ENCODE results near the gene GCN1. TPM values are rescaled to one million over a fixed set of nuclear protein-coding genes. Genes with fewer than 3 reads are reported as not detected.

Gene GCN1
- total and polyA plus RNA-seq, 4 donors, result 19.3 to 93.6 (median 53.1) TPM

GRCh38 chr12:120101182-120101581 lies 93.3 kb downstream of the GCN1 start:
- peaks cover 0 to 2% (median 0%) of the 10 kb centered on the region in 3 donors for H3K27me3 ChIP-seq (ENCODE audit: control insufficient read depth in 3 of 3, insufficient read depth in 3 of 3, low read length in 2 of 3)
- H3K4me1 ChIP-seq (ENCODE audit: control insufficient read depth in 5 of 5, insufficient read depth in 5 of 5, low read length in 5 of 5), result peaks cover 0 to 15% (median 6%) of the 10 kb centered on the region in 5 donors
- no peak overlapping the region for H3K4me3 ChIP-seq
- WGBS, 2 donors, result 45 to 71% methylated on average over 11 of the region's 11 CpGs
- peak overlapping the region in 1 of 2 donors; percentile 15 for H3K27ac ChIP-seq (ENCODE audit: low read depth in 1 of 2, low read length in 1 of 2)
- TF ChIP-seq CTCF (IDR thresholded peaks at IDR 0.05; ENCODE audit: control extremely low read depth, extremely low read depth), result no peak
- no peak for DNase-seq
- no peak for ATAC-seq (ENCODE audit: insufficient read depth, low FRiP score)
- no peak overlapping the region for H3K9ac ChIP-seq (ENCODE audit: insufficient read depth in 1 of 2, low read length in 2 of 2)
- H3K36me3 ChIP-seq (ENCODE audit: control insufficient read depth in 4 of 4, insufficient read depth in 4 of 4, low read length in 4 of 4), result peaks cover 6 to 78% (median 17%) of the 10 kb centered on the region in 4 donors
- no peaks in the 10 kb centered on the region for H3K9me3 ChIP-seq (ENCODE audit: control insufficient read depth in 4 of 4, insufficient read depth in 3 of 4, low read length in 3 of 4)

- Histone ChIP-seq H3K9me3 (ENCODE audit: control insufficient read depth in 4 of 4, insufficient read depth in 3 of 4, low read length in 3 of 4) (no peaks in the 10 kb centered on the region), H3K27ac (ENCODE audit: low read depth in 1 of 2, low read length in 1 of 2) (no peak overlapping the region), H3K27me3 (ENCODE audit: control insufficient read depth in 3 of 3, insufficient read depth in 3 of 3, low read length in 2 of 3) (peaks cover 0 to 2% (median 0%) of the 10 kb centered on the region in 3 donors), H3K4me1 (ENCODE audit: control insufficient read depth in 5 of 5, insufficient read depth in 5 of 5, low read length in 5 of 5) (peaks cover 0 to 15% (median 6%) of the 10 kb centered on the region in 5 donors), H3K36me3 (ENCODE audit: control insufficient read depth in 4 of 4, insufficient read depth in 4 of 4, low read length in 4 of 4) (peaks cover 6 to 83% (median 17%) of the 10 kb centered on the region in 4 donors), H3K4me3 (no peak overlapping the region), H3K9ac (ENCODE audit: insufficient read depth in 1 of 2, low read length in 2 of 2) (no peak overlapping the region)
- peak; percentile 72 to 80 (median 78) for DNase-seq
- ATAC-seq (ENCODE audit: insufficient read depth, low FRiP score), result no peak
- WGBS, 2 donors, result 58 to 70% methylated on average over 21 of the region's 21 CpGs
- no peak for TF ChIP-seq CTCF (IDR thresholded peaks at IDR 0.05; ENCODE audit: control extremely low read depth, extremely low read depth)
Measured at GRCh38 chr12:120100630-120101029, 93.9 kb downstream of the GCN1 start.

- DNase-seq, result no peak
- WGBS, 2 donors, result 95 to 96% methylated on average over 11 of the region's 11 CpGs
- no peak for TF ChIP-seq CTCF (IDR thresholded peaks at IDR 0.05; ENCODE audit: control extremely low read depth, extremely low read depth)
- H3K9me3 ChIP-seq (ENCODE audit: control insufficient read depth in 4 of 4, insufficient read depth in 3 of 4, low read length in 3 of 4), result no peaks in the 10 kb centered on the region
- H3K27me3 ChIP-seq (ENCODE audit: control insufficient read depth in 3 of 3, insufficient read depth in 3 of 3, low read length in 2 of 3), result no peaks in the 10 kb centered on the region
- no peak overlapping the region for H3K9ac ChIP-seq (ENCODE audit: insufficient read depth in 1 of 2, low read length in 2 of 2)
- H3K36me3 ChIP-seq (ENCODE audit: control insufficient read depth in 4 of 4, insufficient read depth in 4 of 4, low read length in 4 of 4), result peaks cover 6 to 82% (median 17%) of the 10 kb centered on the region in 4 donors
- no peak overlapping the region for H3K27ac ChIP-seq (ENCODE audit: low read depth in 1 of 2, low read length in 1 of 2)
- H3K4me1 ChIP-seq (ENCODE audit: control insufficient read depth in 5 of 5, insufficient read depth in 5 of 5, low read length in 5 of 5), result peaks cover 0 to 15% (median 6%) of the 10 kb centered on the region in 5 donors
- ATAC-seq (ENCODE audit: insufficient read depth, low FRiP score), result no peak
- H3K4me3 ChIP-seq, result no peak overlapping the region
Measured at GRCh38 chr12:120099738-120100137, 94.8 kb downstream of the GCN1 start.
